ENCODE results near the gene TNPO3.
"Not testable (repeated sequence)": the region's sequence is repeated elsewhere in the genome, so short reads cannot be mapped to it uniquely, and the experiment has no call there.

Gene TNPO3

GRCh38 chr7:128945668-128946366 lies 109.1 kb downstream of the TNPO3 start:
- no peak overlapping the region for H3K27ac ChIP-seq
- TF ChIP-seq, protein P1, sequence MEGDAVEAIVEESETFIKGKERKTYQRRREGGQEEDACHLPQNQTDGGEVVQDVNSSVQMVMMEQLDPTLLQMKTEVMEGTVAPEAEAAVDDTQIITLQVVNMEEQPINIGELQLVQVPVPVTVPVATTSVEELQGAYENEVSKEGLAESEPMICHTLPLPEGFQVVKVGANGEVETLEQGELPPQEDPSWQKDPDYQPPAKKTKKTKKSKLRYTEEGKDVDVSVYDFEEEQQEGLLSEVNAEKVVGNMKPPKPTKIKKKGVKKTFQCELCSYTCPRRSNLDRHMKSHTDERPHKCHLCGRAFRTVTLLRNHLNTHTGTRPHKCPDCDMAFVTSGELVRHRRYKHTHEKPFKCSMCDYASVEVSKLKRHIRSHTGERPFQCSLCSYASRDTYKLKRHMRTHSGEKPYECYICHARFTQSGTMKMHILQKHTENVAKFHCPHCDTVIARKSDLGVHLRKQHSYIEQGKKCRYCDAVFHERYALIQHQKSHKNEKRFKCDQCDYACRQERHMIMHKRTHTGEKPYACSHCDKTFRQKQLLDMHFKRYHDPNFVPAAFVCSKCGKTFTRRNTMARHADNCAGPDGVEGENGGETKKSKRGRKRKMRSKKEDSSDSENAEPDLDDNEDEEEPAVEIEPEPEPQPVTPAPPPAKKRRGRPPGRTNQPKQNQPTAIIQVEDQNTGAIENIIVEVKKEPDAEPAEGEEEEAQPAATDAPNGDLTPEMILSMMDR (conservative IDR thresholded peaks at IDR 0.05): no peak

- TF ChIP-seq, protein P1 (conservative IDR thresholded peaks at IDR 0.05): no peak
These were observed 110.2 kb downstream of the TNPO3 start for GRCh38 chr7:128944487-128945236.

GRCh38 chr7:128943251-128943650 lies 111.7 kb downstream of the TNPO3 start:
- not testable (repeated sequence) for H3K27ac ChIP-seq

More at GRCh38 chr7:128944487-128945236, 110.2 kb downstream of the TNPO3 start:
- no peak overlapping the region for H3K27ac ChIP-seq

DNA sequence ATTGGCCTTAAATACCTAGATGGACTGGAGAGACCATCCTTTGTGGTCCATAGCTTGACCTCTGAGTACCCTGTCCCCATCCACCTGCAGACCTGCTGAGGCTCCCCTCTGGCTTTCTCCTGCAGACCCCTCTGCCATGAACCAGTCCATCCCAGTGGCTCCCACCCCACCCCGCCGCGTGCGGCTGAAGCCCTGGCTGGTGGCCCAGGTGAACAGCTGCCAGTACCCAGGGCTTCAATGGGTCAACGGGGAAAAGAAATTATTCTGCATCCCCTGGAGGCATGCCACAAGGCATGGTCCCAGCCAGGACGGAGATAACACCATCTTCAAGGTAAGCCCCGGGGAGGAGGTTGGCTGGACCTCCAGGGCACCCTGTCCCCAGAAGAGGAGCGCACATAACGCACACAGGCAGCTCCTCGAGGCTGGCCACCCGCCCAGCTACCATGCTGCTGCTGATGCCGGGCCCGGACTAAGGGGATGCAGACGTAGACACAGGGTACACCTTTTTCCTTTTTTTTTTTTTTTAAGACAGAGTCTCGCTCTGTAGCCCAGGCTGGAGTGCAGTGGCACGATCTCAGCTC lies 112.9 kb downstream of the TNPO3 start:
- TF ChIP-seq, protein P1 (conservative IDR thresholded peaks at IDR 0.05): no peak
- H3K27ac ChIP-seq: no peak overlapping the region

GRCh38 chr7:128941323-128941890 lies 113.5 kb downstream of the TNPO3 start:
- no peak overlapping the region for H3K27ac ChIP-seq
- TF ChIP-seq, protein P1 (conservative IDR thresholded peaks at IDR 0.05): no peak

- TF ChIP-seq, protein P1 (conservative IDR thresholded peaks at IDR 0.05): no peak
- H3K27ac ChIP-seq: no peak overlapping the region
These were observed 114.2 kb downstream of the TNPO3 start for GRCh38 chr7:128940494-128941322.

DNA sequence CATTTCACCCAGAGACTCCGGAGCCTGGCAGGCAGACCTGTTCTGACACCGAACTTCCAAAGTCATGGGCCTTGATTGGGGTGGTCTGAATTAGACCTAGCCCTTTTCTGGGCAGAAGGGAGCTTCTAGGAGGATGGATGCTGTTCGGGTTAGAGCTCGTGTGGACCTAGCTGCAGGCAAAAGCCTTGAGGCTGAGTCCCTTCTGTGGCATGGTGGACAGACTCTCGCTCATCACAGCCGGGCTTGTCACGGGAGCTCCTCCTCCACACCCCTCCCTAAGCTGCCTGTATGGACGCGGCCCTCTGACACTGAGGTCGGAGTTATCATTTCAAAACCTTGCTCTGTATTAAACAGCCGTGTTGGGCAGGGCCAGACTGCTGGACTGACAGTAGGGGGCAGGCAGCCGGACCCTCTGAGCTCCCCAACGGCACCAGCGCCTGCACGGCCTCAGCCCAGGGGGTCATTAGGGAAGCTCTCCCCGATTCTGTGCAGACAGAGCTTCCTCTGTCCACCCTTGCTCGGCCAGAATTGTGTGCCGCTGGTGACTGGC lies 115.0 kb downstream of the TNPO3 start:
- no peak overlapping the region for H3K27ac ChIP-seq
- TF ChIP-seq, protein P1 (conservative IDR thresholded peaks at IDR 0.05): no peak

Data from VCaP (cell line).